ENCODE data around the gene TNIP2. TPM values are rescaled to one million over a fixed set of nuclear protein-coding genes. Genes with fewer than 3 reads are reported as not detected.

Gene TNIP2
- total and polyA plus RNA-seq, 2 of the 8 experiments (the other 6 are each of a cell fraction or from before 2014, with no cell fraction given) = 23.7 to 37.7 TPM

DNA sequence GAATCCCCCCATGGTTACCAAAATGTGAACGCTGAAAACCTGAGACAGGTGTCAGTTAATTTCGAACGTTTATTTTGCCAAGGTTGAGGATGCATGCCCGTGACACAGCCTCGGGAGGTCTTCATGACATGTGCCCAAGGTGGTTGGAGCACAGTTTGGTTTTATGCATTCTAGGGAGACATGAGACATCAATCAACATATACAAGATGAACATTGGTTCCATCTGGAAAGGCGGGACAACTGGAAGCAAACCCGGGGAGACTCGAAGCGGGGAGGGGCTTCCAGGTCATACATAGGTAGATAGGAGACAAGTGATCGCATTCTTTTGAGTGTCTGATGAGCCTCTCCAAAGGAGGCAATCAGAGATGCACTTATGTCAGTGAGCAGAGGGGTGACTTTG is 25.8 kb upstream of the TNIP2 start (continued):
- TF ChIP-seq, protein P1, sequence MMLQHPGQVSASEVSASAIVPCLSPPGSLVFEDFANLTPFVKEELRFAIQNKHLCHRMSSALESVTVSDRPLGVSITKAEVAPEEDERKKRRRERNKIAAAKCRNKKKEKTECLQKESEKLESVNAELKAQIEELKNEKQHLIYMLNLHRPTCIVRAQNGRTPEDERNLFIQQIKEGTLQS (IDR thresholded peaks at IDR 0.05; ENCODE audit: insufficient read depth, low read depth, low read length) = no peak
